Measurements from ENCODE around the gene CIDEC. TPM values are rescaled to one million over a fixed set of nuclear protein-coding genes. Genes with fewer than 3 reads are reported as not detected.

CIDEC gene
- total RNA-seq = not detected in 2 replicates

GRCh38 chr3:9879830-9880549 lies at the start of gene CIDEC:
CIDEC (minus strand) TSS chr3:9880253; CDS start chr3:9878486, 1,767 bp downstream.
- no peak within 1 kb of the TSS for H3K4me3 ChIP-seq (ENCODE audit: low read depth, low read length)
- DNase-seq (ENCODE audit: low read depth) = peak; percentile 81
- TF ChIP-seq CTCF (IDR thresholded peaks at IDR 0.05; ENCODE audit: insufficient read depth, low read depth, low read length) = no peak

GRCh38 chr3:9928158-9928557 lies 48.1 kb upstream of the CIDEC start:
- TF ChIP-seq CTCF (IDR thresholded peaks at IDR 0.05; ENCODE audit: insufficient read depth, low read depth, low read length) = no peak
- no peak for DNase-seq (ENCODE audit: low read depth)
- H3K4me3 ChIP-seq (ENCODE audit: low read depth, low read length) = no peak overlapping the region

GRCh38 chr3:9918261-9919038 lies 38.4 kb upstream of the CIDEC start:
- H3K4me3 ChIP-seq (ENCODE audit: low read depth, low read length) = no peak overlapping the region
- TF ChIP-seq CTCF (IDR thresholded peaks at IDR 0.05; ENCODE audit: insufficient read depth, low read depth, low read length) = no peak
- no peak for DNase-seq (ENCODE audit: low read depth)

- peak overlapping the region; percentile 73 for H3K4me3 ChIP-seq (ENCODE audit: low read depth, low read length)
- TF ChIP-seq CTCF (IDR thresholded peaks at IDR 0.05; ENCODE audit: insufficient read depth, low read depth, low read length) = no peak
- no peak for DNase-seq (ENCODE audit: low read depth)
Observed at GRCh38 chr3:9917820-9918219, 37.8 kb upstream of the CIDEC start.

GRCh38 chr3:9916734-9917680 lies 37.0 kb upstream of the CIDEC start, which contains the start of gene IL17RC:
IL17RC (plus strand) TSS chr3:9917098; CDS start chr3:9917316, 218 bp downstream.
- H3K4me3 ChIP-seq (ENCODE audit: low read depth, low read length) = peak within 1 kb of the TSS; percentile 73
- peak; percentile 89 for DNase-seq (ENCODE audit: low read depth)
- TF ChIP-seq CTCF (IDR thresholded peaks at IDR 0.05; ENCODE audit: insufficient read depth, low read depth, low read length) = peak; percentile 3

- TF ChIP-seq CTCF (IDR thresholded peaks at IDR 0.05; ENCODE audit: insufficient read depth, low read depth, low read length) = no peak
- peak; percentile 25 for DNase-seq (ENCODE audit: low read depth)
- H3K4me3 ChIP-seq (ENCODE audit: low read depth, low read length) = peak overlapping the region; percentile 73
Observed at GRCh38 chr3:9916346-9916733, 36.3 kb upstream of the CIDEC start.

All from fibroblast of villous mesenchyme (primary cell).